ENCODE data around the gene FBXW7. TPM values are rescaled to one million over a fixed set of nuclear protein-coding genes. Genes with fewer than 3 reads are reported as not detected.

The FBXW7 gene
- total RNA-seq, 4 donors from 2014 or later = 63.1 to 97.6 (median 70.7) TPM

- H3K36me3 ChIP-seq = peaks cover 13 to 66% (median 33%) of the 10 kb centered on the region in 4 donors
Observed at GRCh38 chr4:152327606-152328453, 208.1 kb downstream of the FBXW7 start.

GRCh38 chr4:152325831-152326230 lies 210.1 kb downstream of the FBXW7 start:
- DNase-seq (ENCODE audit: extremely low spot score) = no peak
- Histone ChIP-seq H3K4me1 (no peaks in the 10 kb centered on the region), H3K27me3 (no peaks in the 10 kb centered on the region), H3K36me3 (peaks cover 18 to 61% (median 37%) of the 10 kb centered on the region in 4 donors), H3K27ac (replicated peaks in 1 of 4) (no peak overlapping the region), H3K9me3 (no peaks in the 10 kb centered on the region), H3K4me3 (no peak overlapping the region)
- TF ChIP-seq EP300 (IDR thresholded peaks at IDR 0.05) (no peak), POLR2A (IDR thresholded peaks at IDR 0.05; ENCODE audit: low read depth) (no peak), POLR2AphosphoS5 (IDR thresholded peaks at IDR 0.05) (no peak), CTCF (IDR thresholded peaks at IDR 0.05) (no peak)
- intact Hi-C loops (cut with DNase I) = no loop called here
- WGBS = 93% methylated on average over 5 of the region's 5 CpGs

More at GRCh38 chr4:152327606-152328453, 208.1 kb downstream of the FBXW7 start:
- no peaks in the 10 kb centered on the region for H3K9me3 ChIP-seq
- no peak for DNase-seq (ENCODE audit: extremely low spot score)
- 96% methylated on average over 6 of the region's 6 CpGs for WGBS
- no peak overlapping the region for H3K4me3 ChIP-seq
- H3K4me1 ChIP-seq = no peaks in the 10 kb centered on the region
- no peak overlapping the region for H3K27ac ChIP-seq (replicated peaks in 1 of 4)
- TF ChIP-seq POLR2A (IDR thresholded peaks at IDR 0.05; ENCODE audit: low read depth) = no peak
- no peak for TF ChIP-seq EP300 (IDR thresholded peaks at IDR 0.05)
- no peak for TF ChIP-seq CTCF (IDR thresholded peaks at IDR 0.05)
- no peak for TF ChIP-seq POLR2AphosphoS5 (IDR thresholded peaks at IDR 0.05)
- no peaks in the 10 kb centered on the region for H3K27me3 ChIP-seq
- intact Hi-C loops (cut with DNase I) = no loop called here

GRCh38 chr4:152323221-152323620 lies 212.7 kb downstream of the FBXW7 start:
- H3K27ac ChIP-seq (replicated peaks in 1 of 4) = no peak overlapping the region
- no peak for DNase-seq (ENCODE audit: extremely low spot score)
- H3K4me3 ChIP-seq = no peak overlapping the region
- 88% methylated on average over 1 of the region's 1 CpG for WGBS
- H3K4me1 ChIP-seq = no peaks in the 10 kb centered on the region
- H3K36me3 ChIP-seq = peaks cover 18 to 54% (median 32%) of the 10 kb centered on the region in 4 donors
- H3K9me3 ChIP-seq = no peaks in the 10 kb centered on the region
- TF ChIP-seq CTCF (IDR thresholded peaks at IDR 0.05) (no peak), POLR2A (IDR thresholded peaks at IDR 0.05; ENCODE audit: low read depth) (no peak), POLR2AphosphoS5 (IDR thresholded peaks at IDR 0.05) (no peak), EP300 (IDR thresholded peaks at IDR 0.05) (no peak)
- no peaks in the 10 kb centered on the region for H3K27me3 ChIP-seq
- intact Hi-C loops (cut with DNase I) = no loop called here

- no peak overlapping the region for H3K4me3 ChIP-seq
- H3K4me1 ChIP-seq = no peaks in the 10 kb centered on the region
- DNase-seq (ENCODE audit: extremely low spot score) = no peak
- H3K36me3 ChIP-seq = peaks cover 18 to 48% (median 29%) of the 10 kb centered on the region in 4 donors
- intact Hi-C loops (cut with DNase I) = no loop called here
- TF ChIP-seq POLR2A (IDR thresholded peaks at IDR 0.05; ENCODE audit: low read depth) = no peak
- no peak for TF ChIP-seq POLR2AphosphoS5 (IDR thresholded peaks at IDR 0.05)
- no peak for TF ChIP-seq EP300 (IDR thresholded peaks at IDR 0.05)
- no peak for TF ChIP-seq CTCF (IDR thresholded peaks at IDR 0.05)
- no peak overlapping the region for H3K27ac ChIP-seq (replicated peaks in 1 of 4)
- 95% methylated on average over 6 of the region's 6 CpGs for WGBS
- H3K9me3 ChIP-seq = no peaks in the 10 kb centered on the region
- no peaks in the 10 kb centered on the region for H3K27me3 ChIP-seq
Observed at GRCh38 chr4:152322656-152323055, 213.2 kb downstream of the FBXW7 start.
